CD14-positive monocyte (primary cell): Measurements from ENCODE around the gene BEND7. TPM values are rescaled to one million over a fixed set of nuclear protein-coding genes. Genes with fewer than 3 reads are reported as not detected.

Experiments used
- DNase-seq, 3 donors: peaks; one replicate each; pipeline ENCODE4 v3.0.0-alpha.2; 2011 to 2022
- H2AFZ ChIP-seq: 2 replicates; pipeline ENCODE4 v1.6.0; 2012; ENCODE audit warnings: mild to moderate bottlenecking, low read depth, low read length, inconsistent platforms; ENCODE audit not compliant: insufficient read depth, poor library complexity, severe bottlenecking
- H3K27ac ChIP-seq, 2 donors: 1 replicate in 1 of 2; 2 replicates in 1 of 2; pipeline ENCODE4 v1.5.1; 2012 to 2013; ENCODE audit warnings: low read length in 2 of 2, control low read depth in 1 of 2, inconsistent platforms in 1 of 2, low read depth in 1 of 2, mild to moderate bottlenecking in 1 of 2
- H3K27me3 ChIP-seq, 2 donors: one replicate each; pipeline versions ENCODE4 v1.6.0 to v1.6.1; 2011 to 2013; ENCODE audit warnings: low read length in 2 of 2; ENCODE audit not compliant: control insufficient read depth in 2 of 2, insufficient read depth in 2 of 2
- H3K36me3 ChIP-seq, 2 donors: replicated peaks in 1 of 2; 1 replicate in 1 of 2; 2 replicates in 1 of 2; pipeline versions ENCODE4 v1.5.1 to v1.6.1; 2012 to 2013; ENCODE audit warnings: low read length in 2 of 2, control low read depth in 1 of 2, inconsistent platforms in 1 of 2, mild to moderate bottlenecking in 1 of 2; ENCODE audit not compliant: insufficient read depth in 2 of 2, control insufficient read depth in 1 of 2
- H3K4me1 ChIP-seq, 2 donors: 1 replicate in 1 of 2; 2 replicates in 1 of 2; pipeline versions ENCODE4 v1.5.1 to v1.6.1; 2012 to 2013; ENCODE audit warnings: low read length in 2 of 2, control low read depth in 1 of 2, inconsistent platforms in 1 of 2, mild to moderate bottlenecking in 1 of 2, moderate library complexity in 1 of 2; ENCODE audit not compliant: insufficient read depth in 2 of 2, control insufficient read depth in 1 of 2
- H3K4me2 ChIP-seq: replicated peaks from 2 replicates; pipeline ENCODE3; 2012; ENCODE audit warnings: low read length, moderate library complexity, mild to moderate bottlenecking; ENCODE audit not compliant: poor library complexity, severe bottlenecking; ENCODE audit errors: extremely low read depth
- H3K4me3 ChIP-seq, 3 experiments: fragments of 200-600 bp in 1 of 3; sonication (generic) in 1 of 3; replicated peaks in 1 of 3; 1 replicate in 2 of 3; 2 replicates in 1 of 3; pipeline ENCODE4 v1.5.1; 2011 to 2013; ENCODE audit warnings: low read length in 3 of 3, mild to moderate bottlenecking in 3 of 3, control low read depth in 2 of 3, low read depth in 2 of 3, inconsistent platforms in 1 of 3, moderate library complexity in 1 of 3
- H3K79me2 ChIP-seq: 2 replicates; pipeline ENCODE4 v1.6.0; 2012; ENCODE audit warnings: mild to moderate bottlenecking, control low read depth, inconsistent platforms, low read length, moderate library complexity; ENCODE audit not compliant: insufficient read depth
- H3K9ac ChIP-seq: 2 replicates; pipeline ENCODE4 v1.6.0; 2017; ENCODE audit warnings: low read length, mild to moderate bottlenecking; ENCODE audit not compliant: insufficient read depth, poor library complexity, severe bottlenecking
- H3K9me3 ChIP-seq, 2 donors: replicated peaks in 1 of 2; 1 replicate in 1 of 2; 2 replicates in 1 of 2; pipeline versions ENCODE4 v1.5.1 to v1.6.1; 2012 to 2013; ENCODE audit warnings: low read length in 2 of 2, control low read depth in 1 of 2; ENCODE audit not compliant: control insufficient read depth in 1 of 2, insufficient read depth in 1 of 2
- H4K20me1 ChIP-seq: 2 replicates; pipeline ENCODE4 v1.6.0; 2012; ENCODE audit warnings: mild to moderate bottlenecking, low read length, control low read depth, moderate library complexity; ENCODE audit not compliant: insufficient read depth
- H3K27ac Mint-ChIP-seq, 7 donors: one replicate each; pipeline ENCODE4 v1.8.0; 2020; ENCODE audit warnings: mild to moderate bottlenecking in 7 of 7, mixed read lengths in 7 of 7, moderate library complexity in 6 of 7, inconsistent platforms in 2 of 7
- H3K27me3 Mint-ChIP-seq, 3 donors: one replicate each; pipeline ENCODE4 v1.8.0; 2021 to 2022; ENCODE audit warnings: low read depth in 3 of 3, mild to moderate bottlenecking in 3 of 3, mixed read lengths in 3 of 3, moderate library complexity in 3 of 3, inconsistent platforms in 1 of 3
- H3K36me3 Mint-ChIP-seq, 2 donors: one replicate each; pipeline ENCODE4 v1.8.0; 2020; ENCODE audit warnings: mixed read lengths in 2 of 2, inconsistent platforms in 1 of 2, mild to moderate bottlenecking in 1 of 2
- H3K4me1 Mint-ChIP-seq: one replicate; pipeline ENCODE4 v1.8.0; 2020; ENCODE audit warnings: mild to moderate bottlenecking, mixed read lengths
- H3K4me3 Mint-ChIP-seq, 2 donors: one replicate each; pipeline ENCODE4 v1.8.0; 2020; ENCODE audit warnings: mild to moderate bottlenecking in 2 of 2, mixed read lengths in 2 of 2, moderate library complexity in 1 of 2
- H3K9me3 Mint-ChIP-seq, 7 donors: one replicate each; pipeline ENCODE4 v1.8.0; 2020 to 2022; ENCODE audit warnings: mixed read lengths in 7 of 7, mild to moderate bottlenecking in 6 of 7, moderate library complexity in 6 of 7, inconsistent platforms in 2 of 7
- WGBS: methylation state at CpG from one replicate; pipeline ENCODE4 v1.1.5; 2013; ENCODE audit warnings: missing lambda C conversion rate; ENCODE audit not compliant: insufficient coverage; 5-methylcytosine and 5-hydroxymethylcytosine counted together
- intact Hi-C, 2 donors: fragments of 100-400 bp; cut with micrococcal nuclease; formaldehyde crosslinking; loops; one replicate each; pipeline versions ENCODE4 v1.15.0 to v1.15.1; 2023
- polyA plus RNA-seq, 3 donors: library from polyadenylated mRNA; depleted of rRNA in 1 of 3; unstranded in 2 of 3; stranded (reverse) in 1 of 3; fragments of 300-500 nt in 2 of 3; fragments of >200 nt in 1 of 3; fragmentation: Illumina TruSeq in 2 of 3; gene quantifications; 1 replicate in 2 of 3; 2 replicates in 1 of 3; pipeline ENCODE4 v1.2.3, GENCODE V29; 2012 to 2021
- TF ChIP-seq, protein P1 (sequence below): fragments of 200-600 bp; IDR thresholded peaks from one replicate; pipeline ENCODE4 v1.8.0; 2022; ENCODE audit warnings: antibody characterized with exemption, mild to moderate bottlenecking

Gene BEND7
- polyA plus RNA-seq, 3 donors = 0.65 TPM; not detected in 2

GRCh38 chr10:13517675-13518074, 11.1 kb downstream of the BEND7 start:
- Mint-ChIP-seq H3K27me3 (peaks cover 0 to 4% (median 2%) of the 10 kb centered on the region in 3 donors), H3K4me3 (no peak overlapping the region), H3K27ac (no peak overlapping the region), H3K4me1 (no peaks in the 10 kb centered on the region), H3K36me3 (no peaks in the 10 kb centered on the region), H3K9me3 (peaks cover 0 to 2% (median 0%) of the 10 kb centered on the region in 7 donors)
- DNase-seq = no peak
- Histone ChIP-seq H3K79me2 (no peaks in the 10 kb centered on the region), H3K9me3 (no peaks in the 10 kb centered on the region), H3K4me2 (no peak overlapping the region), H2AFZ (no peak overlapping the region), H3K36me3 (no peaks in the 10 kb centered on the region), H3K27me3 (no peaks in the 10 kb centered on the region), H3K9ac (no peak overlapping the region), H3K4me1 (no peaks in the 10 kb centered on the region), H3K4me3 (no peak overlapping the region), H4K20me1 (no peaks in the 10 kb centered on the region), H3K27ac (no peak overlapping the region)
- WGBS = 98% methylated on average over 8 of the region's 10 CpGs
- intact Hi-C loops = no loop called here
- TF ChIP-seq, protein P1, sequence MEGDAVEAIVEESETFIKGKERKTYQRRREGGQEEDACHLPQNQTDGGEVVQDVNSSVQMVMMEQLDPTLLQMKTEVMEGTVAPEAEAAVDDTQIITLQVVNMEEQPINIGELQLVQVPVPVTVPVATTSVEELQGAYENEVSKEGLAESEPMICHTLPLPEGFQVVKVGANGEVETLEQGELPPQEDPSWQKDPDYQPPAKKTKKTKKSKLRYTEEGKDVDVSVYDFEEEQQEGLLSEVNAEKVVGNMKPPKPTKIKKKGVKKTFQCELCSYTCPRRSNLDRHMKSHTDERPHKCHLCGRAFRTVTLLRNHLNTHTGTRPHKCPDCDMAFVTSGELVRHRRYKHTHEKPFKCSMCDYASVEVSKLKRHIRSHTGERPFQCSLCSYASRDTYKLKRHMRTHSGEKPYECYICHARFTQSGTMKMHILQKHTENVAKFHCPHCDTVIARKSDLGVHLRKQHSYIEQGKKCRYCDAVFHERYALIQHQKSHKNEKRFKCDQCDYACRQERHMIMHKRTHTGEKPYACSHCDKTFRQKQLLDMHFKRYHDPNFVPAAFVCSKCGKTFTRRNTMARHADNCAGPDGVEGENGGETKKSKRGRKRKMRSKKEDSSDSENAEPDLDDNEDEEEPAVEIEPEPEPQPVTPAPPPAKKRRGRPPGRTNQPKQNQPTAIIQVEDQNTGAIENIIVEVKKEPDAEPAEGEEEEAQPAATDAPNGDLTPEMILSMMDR = no peak

DNA sequence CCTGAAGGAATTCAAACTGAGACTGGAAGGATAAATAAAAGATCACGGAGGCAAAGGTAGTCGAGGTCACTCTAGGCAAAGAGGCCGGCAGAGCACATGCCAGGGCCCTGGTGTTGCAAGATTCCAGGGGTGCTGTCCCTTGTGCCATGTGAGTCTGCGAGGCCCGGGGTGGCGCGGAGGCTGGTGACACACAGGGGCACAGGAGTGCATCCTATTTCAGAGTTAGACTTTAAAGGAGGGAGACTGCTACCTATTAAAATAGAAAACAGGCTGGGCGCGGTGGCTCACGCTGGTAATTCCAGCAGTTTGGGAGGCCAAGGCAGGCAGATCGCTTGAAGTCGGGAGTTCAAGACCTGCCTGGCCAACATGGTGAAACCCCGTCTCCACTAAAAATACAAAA, 12.6 kb downstream of the BEND7 start:
- H3K27ac ChIP-seq = no peak overlapping the region
- no peak overlapping the region for H2AFZ ChIP-seq
- no peaks in the 10 kb centered on the region for H3K27me3 ChIP-seq
- H3K9me3 ChIP-seq = no peaks in the 10 kb centered on the region
- H3K4me1 ChIP-seq = no peaks in the 10 kb centered on the region
- H3K79me2 ChIP-seq = no peaks in the 10 kb centered on the region
- H3K4me2 ChIP-seq = no peak overlapping the region
- Mint-ChIP-seq H3K36me3 (no peaks in the 10 kb centered on the region), H3K27me3 (peaks cover 0 to under 1% (median 0%) of the 10 kb centered on the region in 3 donors), H3K9me3 (peaks cover 0 to 2% (median 0%) of the 10 kb centered on the region in 7 donors), H3K27ac (no peak overlapping the region), H3K4me3 (no peak overlapping the region), H3K4me1 (no peaks in the 10 kb centered on the region)
- H3K4me3 ChIP-seq = no peak overlapping the region
- no peaks in the 10 kb centered on the region for H3K36me3 ChIP-seq
- no peak for DNase-seq
- no peak overlapping the region for H3K9ac ChIP-seq
- intact Hi-C loops = no loop called here
- TF ChIP-seq, protein P1 = no peak
- no peaks in the 10 kb centered on the region for H4K20me1 ChIP-seq
- 86% methylated on average over 11 of the region's 13 CpGs for WGBS
